GM18508 (cell line): Measurements from ENCODE around the gene NUDT14.

Experiments used
- ATAC-seq: cut with Tn5 transposase; IDR thresholded peaks from one replicate; pipeline ENCODE4 v1.9.1; 2021; ENCODE audit warnings: moderate number of reproducible peaks; ENCODE audit not compliant: insufficient read depth, unreplicated experiment

The NUDT14 gene

GRCh38 chr14:105149146-105149781 lies 31.8 kb downstream of the NUDT14 start:
- ATAC-seq, result no peak

GRCh38 chr14:105148604-105149145 lies 32.4 kb downstream of the NUDT14 start:
- ATAC-seq, result no peak

GRCh38 chr14:105147671-105148603 lies 33.2 kb downstream of the NUDT14 start:
- no peak for ATAC-seq

GRCh38 chr14:105146976-105147635 lies 34.0 kb downstream of the NUDT14 start:
- no peak for ATAC-seq

- ATAC-seq, result no peak
Observed at GRCh38 chr14:105146181-105146975, 34.7 kb downstream of the NUDT14 start.

- no peak for ATAC-seq
Observed at GRCh38 chr14:105145381-105146180, 35.5 kb downstream of the NUDT14 start.

- ATAC-seq, result no peak
Observed at GRCh38 chr14:105144666-105145380, 36.3 kb downstream of the NUDT14 start.

GRCh38 chr14:105144026-105144665 lies 37.0 kb downstream of the NUDT14 start:
- ATAC-seq, result no peak

GRCh38 chr14:105143451-105144025 lies 37.6 kb downstream of the NUDT14 start:
- no peak for ATAC-seq

GRCh38 chr14:105142651-105143450 lies 38.3 kb downstream of the NUDT14 start:
- no peak for ATAC-seq

- ATAC-seq, result no peak
Observed at GRCh38 chr14:105141486-105142281, 39.4 kb downstream of the NUDT14 start.

- no peak for ATAC-seq
Observed at GRCh38 chr14:105141026-105141425, 40.1 kb downstream of the NUDT14 start.

- ATAC-seq, result no peak
Observed at GRCh38 chr14:105140581-105140980, 40.5 kb downstream of the NUDT14 start.

- no peak for ATAC-seq
Observed at GRCh38 chr14:105139831-105140239, 41.3 kb downstream of the NUDT14 start.

- no peak for ATAC-seq
Observed at GRCh38 chr14:105139212-105139825, 41.8 kb downstream of the NUDT14 start.
